Measurements from ENCODE around the gene PACSIN2. TPM values are rescaled to one million over a fixed set of nuclear protein-coding genes. Genes with fewer than 3 reads are reported as not detected.

Gene PACSIN2
- total RNA-seq, 1 experiment from 2014 or later = 60.2 TPM

DNA sequence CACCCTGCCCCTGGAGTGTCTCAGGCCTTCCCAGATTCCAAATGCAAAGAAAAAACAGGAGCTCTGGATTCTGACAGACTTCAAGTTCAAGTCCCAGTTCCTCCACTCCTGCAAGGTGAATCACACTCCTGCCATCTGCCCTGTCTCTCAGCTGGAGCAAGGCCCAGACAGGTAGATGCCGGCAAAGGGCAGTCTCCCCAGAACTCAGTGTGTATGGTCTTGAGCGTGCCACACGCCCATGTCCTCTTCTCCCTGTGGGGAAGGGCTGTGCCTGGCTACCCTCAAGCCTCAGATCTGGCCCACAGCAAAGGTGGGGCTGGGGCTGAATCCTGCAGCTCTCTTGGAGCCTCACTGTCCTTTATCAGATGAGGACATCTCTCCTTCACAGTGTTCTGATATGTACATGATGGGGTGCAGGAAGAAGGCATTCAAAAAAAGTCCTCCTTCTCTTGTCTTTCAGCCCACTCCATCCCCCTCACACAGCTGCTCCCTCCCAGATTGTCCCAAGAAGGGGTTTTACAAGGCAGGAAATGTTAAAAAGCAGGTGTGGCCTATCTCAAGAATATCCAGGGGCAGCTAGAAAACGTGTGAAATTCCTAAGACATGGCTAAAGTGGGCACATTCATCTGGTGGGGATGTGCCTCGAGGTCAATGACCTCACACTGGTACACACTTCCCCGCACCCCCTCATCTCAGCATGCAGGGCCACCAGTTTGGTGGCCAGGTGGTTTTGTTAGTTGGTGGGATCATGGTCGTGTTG lies 130.2 kb downstream of the PACSIN2 start:
- no peak for ATAC-seq
- H3K4me1 ChIP-seq (ENCODE audit: control insufficient read depth, insufficient read depth, low read length) = no peaks in the 10 kb centered on the region
- H3K4me3 ChIP-seq (ENCODE audit: low read depth in 2 of 2, low read length in 2 of 2) = no peak overlapping the region
- DNase-seq (ENCODE audit: low read depth, low spot score) = no peak
- H3K27ac ChIP-seq (ENCODE audit: low read length) = no peak overlapping the region
- POLR2A ChIA-PET = no interaction called here
- no TSS peak for BruUV-seq (replicated peaks)
- H3K9me3 ChIP-seq (ENCODE audit: control insufficient read depth, insufficient read depth, low read depth, low read length) = no peaks in the 10 kb centered on the region
- H3K36me3 ChIP-seq (ENCODE audit: control insufficient read depth, insufficient read depth, low read length) = no peaks in the 10 kb centered on the region
- H3K27me3 ChIP-seq (ENCODE audit: control insufficient read depth, insufficient read depth, low read length) = no peaks in the 10 kb centered on the region
- CTCF ChIA-PET = no interaction called here
- in situ Hi-C loops (cut with HindIII; ENCODE audit: low pct_unique_long_range_greater_than_20kb, low sequenced_read_pairs) (no loop called here), intact Hi-C loops (cut with micrococcal nuclease; ENCODE audit: unreplicated experiment) (no loop called here)
- TF ChIP-seq CTCF (IDR thresholded peaks at IDR 0.05) (no peak), SIN3A (IDR thresholded peaks at IDR 0.05; ENCODE audit: borderline replicate concordance, insufficient read depth, low read depth, low read length) (no peak), POLR2AphosphoS5 (IDR thresholded peaks at IDR 0.05; ENCODE audit: low read depth, low read length) (no peak), TCF7L2 (IDR thresholded peaks at IDR 0.05; ENCODE audit: low read depth, low read length) (no peak)
- TF ChIP-seq, protein P1, sequence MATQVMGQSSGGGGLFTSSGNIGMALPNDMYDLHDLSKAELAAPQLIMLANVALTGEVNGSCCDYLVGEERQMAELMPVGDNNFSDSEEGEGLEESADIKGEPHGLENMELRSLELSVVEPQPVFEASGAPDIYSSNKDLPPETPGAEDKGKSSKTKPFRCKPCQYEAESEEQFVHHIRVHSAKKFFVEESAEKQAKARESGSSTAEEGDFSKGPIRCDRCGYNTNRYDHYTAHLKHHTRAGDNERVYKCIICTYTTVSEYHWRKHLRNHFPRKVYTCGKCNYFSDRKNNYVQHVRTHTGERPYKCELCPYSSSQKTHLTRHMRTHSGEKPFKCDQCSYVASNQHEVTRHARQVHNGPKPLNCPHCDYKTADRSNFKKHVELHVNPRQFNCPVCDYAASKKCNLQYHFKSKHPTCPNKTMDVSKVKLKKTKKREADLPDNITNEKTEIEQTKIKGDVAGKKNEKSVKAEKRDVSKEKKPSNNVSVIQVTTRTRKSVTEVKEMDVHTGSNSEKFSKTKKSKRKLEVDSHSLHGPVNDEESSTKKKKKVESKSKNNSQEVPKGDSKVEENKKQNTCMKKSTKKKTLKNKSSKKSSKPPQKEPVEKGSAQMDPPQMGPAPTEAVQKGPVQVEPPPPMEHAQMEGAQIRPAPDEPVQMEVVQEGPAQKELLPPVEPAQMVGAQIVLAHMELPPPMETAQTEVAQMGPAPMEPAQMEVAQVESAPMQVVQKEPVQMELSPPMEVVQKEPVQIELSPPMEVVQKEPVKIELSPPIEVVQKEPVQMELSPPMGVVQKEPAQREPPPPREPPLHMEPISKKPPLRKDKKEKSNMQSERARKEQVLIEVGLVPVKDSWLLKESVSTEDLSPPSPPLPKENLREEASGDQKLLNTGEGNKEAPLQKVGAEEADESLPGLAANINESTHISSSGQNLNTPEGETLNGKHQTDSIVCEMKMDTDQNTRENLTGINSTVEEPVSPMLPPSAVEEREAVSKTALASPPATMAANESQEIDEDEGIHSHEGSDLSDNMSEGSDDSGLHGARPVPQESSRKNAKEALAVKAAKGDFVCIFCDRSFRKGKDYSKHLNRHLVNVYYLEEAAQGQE (IDR thresholded peaks at IDR 0.05; ENCODE audit: insufficient read depth in 1 of 2, low read depth in 2 of 2, low read length in 1 of 2) = no peak

- in situ Hi-C loops (cut with HindIII; ENCODE audit: low pct_unique_long_range_greater_than_20kb, low sequenced_read_pairs) = no loop called here
- BruUV-seq (replicated peaks) = no TSS peak
- Histone ChIP-seq H3K27me3 (ENCODE audit: control insufficient read depth, insufficient read depth, low read length) (no peaks in the 10 kb centered on the region), H3K4me3 (ENCODE audit: low read depth in 2 of 2, low read length in 2 of 2) (no peak overlapping the region), H3K36me3 (ENCODE audit: control insufficient read depth, insufficient read depth, low read length) (no peaks in the 10 kb centered on the region), H3K27ac (ENCODE audit: low read length) (no peak overlapping the region), H3K9me3 (ENCODE audit: control insufficient read depth, insufficient read depth, low read depth, low read length) (no peaks in the 10 kb centered on the region), H3K4me1 (ENCODE audit: control insufficient read depth, insufficient read depth, low read length) (no peaks in the 10 kb centered on the region)
- ATAC-seq (no peak), DNase-seq (ENCODE audit: low read depth, low spot score) (no peak)
- ChIA-PET POLR2A (no interaction called here), CTCF (interaction anchor here (0.7 kb wide), 1 partner anchor 87 kb away, joined by 6 read pairs; no protein-coding TSS in a partner anchor)
- TF ChIP-seq SIN3A (IDR thresholded peaks at IDR 0.05; ENCODE audit: borderline replicate concordance, insufficient read depth, low read depth, low read length) = no peak
- no peak for TF ChIP-seq TCF7L2 (IDR thresholded peaks at IDR 0.05; ENCODE audit: low read depth, low read length)
- TF ChIP-seq, protein P1 (IDR thresholded peaks at IDR 0.05; ENCODE audit: insufficient read depth in 1 of 2, low read depth in 2 of 2, low read length in 1 of 2) = no peak
- no peak for TF ChIP-seq POLR2AphosphoS5 (IDR thresholded peaks at IDR 0.05; ENCODE audit: low read depth, low read length)
- intact Hi-C loops (cut with micrococcal nuclease; ENCODE audit: unreplicated experiment) = no loop called here
These were observed 131.0 kb downstream of the PACSIN2 start for GRCh38 chr22:42883970-42884369.
